Measurements from ENCODE around the gene CPSF3. TPM values are rescaled to one million over a fixed set of nuclear protein-coding genes. Genes with fewer than 3 reads are reported as not detected.
"Not testable (repeated sequence)": the region's sequence is repeated elsewhere in the genome, so short reads cannot be mapped to it uniquely, and the experiment has no call there.

Gene CPSF3
- total RNA-seq, 1 donor from 2014 or later: 199 TPM

DNA sequence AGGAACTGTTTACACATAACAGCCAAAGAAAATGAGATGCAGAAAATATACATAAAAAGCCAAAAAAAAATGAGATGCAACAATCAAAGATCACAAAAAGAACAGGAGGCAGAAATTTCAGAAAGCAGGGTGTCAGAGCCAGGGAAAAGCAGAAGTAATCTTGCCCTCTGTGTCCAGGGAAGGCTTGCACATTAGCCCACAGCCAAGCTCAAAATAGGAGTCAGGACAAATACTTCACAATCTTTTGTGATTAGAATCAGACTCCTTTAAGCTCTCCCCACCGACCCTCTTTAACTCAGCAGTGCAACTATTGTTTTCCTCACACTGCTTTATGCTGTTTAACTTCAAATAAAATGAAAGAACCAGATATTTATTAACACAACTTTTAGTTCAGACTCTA is 85.5 kb downstream of the CPSF3 start:
- peak overlapping the region; percentile 13 for H3K4me3 Mint-ChIP-seq
- TF ChIP-seq, protein P1, sequence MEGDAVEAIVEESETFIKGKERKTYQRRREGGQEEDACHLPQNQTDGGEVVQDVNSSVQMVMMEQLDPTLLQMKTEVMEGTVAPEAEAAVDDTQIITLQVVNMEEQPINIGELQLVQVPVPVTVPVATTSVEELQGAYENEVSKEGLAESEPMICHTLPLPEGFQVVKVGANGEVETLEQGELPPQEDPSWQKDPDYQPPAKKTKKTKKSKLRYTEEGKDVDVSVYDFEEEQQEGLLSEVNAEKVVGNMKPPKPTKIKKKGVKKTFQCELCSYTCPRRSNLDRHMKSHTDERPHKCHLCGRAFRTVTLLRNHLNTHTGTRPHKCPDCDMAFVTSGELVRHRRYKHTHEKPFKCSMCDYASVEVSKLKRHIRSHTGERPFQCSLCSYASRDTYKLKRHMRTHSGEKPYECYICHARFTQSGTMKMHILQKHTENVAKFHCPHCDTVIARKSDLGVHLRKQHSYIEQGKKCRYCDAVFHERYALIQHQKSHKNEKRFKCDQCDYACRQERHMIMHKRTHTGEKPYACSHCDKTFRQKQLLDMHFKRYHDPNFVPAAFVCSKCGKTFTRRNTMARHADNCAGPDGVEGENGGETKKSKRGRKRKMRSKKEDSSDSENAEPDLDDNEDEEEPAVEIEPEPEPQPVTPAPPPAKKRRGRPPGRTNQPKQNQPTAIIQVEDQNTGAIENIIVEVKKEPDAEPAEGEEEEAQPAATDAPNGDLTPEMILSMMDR (IDR thresholded peaks at IDR 0.05): no peak
- TF ChIP-seq EZH2phosphoT487 (IDR thresholded peaks at IDR 0.05) (no peak), EZH2 (IDR thresholded peaks at IDR 0.05) (no peak)
- Histone ChIP-seq H4K20me1 (ENCODE audit: low read depth) (peaks cover 23% of the 10 kb centered on the region), H2AFZ (replicated peaks) (no peak overlapping the region), H3K9me3 (ENCODE audit: low read depth) (no peaks in the 10 kb centered on the region), H3F3A (ENCODE audit: low read depth) (peaks cover 4% of the 10 kb centered on the region), H3K27ac (no peak overlapping the region), H3K36me3 (peaks cover 4% of the 10 kb centered on the region), H3K79me2 (ENCODE audit: low read depth) (no peaks in the 10 kb centered on the region), H3K4me2 (peak overlapping the region; percentile 7), H3K4me1 (peaks cover 9% of the 10 kb centered on the region), H3K4me3 (no peak overlapping the region), H3K9ac (peak overlapping the region; percentile 22), H3K27me3 (no peaks in the 10 kb centered on the region)
- no peaks in the 10 kb centered on the region for H3K27me3 Mint-ChIP-seq (ENCODE audit: insufficient read depth, low read depth)
- peaks cover 19% of the 10 kb centered on the region for H3K4me1 Mint-ChIP-seq
- peak; percentile 19 for DNase-seq (ENCODE audit: low spot score)
- H3K27ac Mint-ChIP-seq: peak overlapping the region; percentile 22
- peaks cover 19% of the 10 kb centered on the region for H3K36me3 Mint-ChIP-seq
- no peaks in the 10 kb centered on the region for H3K9me3 Mint-ChIP-seq

DNA sequence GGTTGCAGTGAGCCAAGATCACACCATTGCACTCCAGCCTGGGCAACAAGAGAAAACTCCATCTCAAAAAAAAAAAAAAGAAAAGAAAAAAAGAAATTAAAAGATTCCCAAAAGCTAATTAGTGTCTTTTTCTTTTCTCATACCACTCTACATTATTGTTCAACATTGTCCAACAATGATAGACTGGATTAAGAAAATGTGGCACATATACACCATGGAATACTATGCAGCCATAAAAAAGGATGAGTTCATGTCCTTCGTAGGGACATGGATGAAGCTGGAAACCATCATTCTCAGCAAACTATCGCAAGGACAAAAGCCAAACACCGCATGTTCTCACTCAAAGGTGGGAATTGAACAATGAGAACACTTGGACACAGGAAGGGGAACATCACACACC is 90.5 kb downstream of the CPSF3 start:
- not testable (repeated sequence) for H3K4me2 ChIP-seq; H3K9me3 Mint-ChIP-seq; H3F3A ChIP-seq (ENCODE audit: low read depth); DNase-seq (ENCODE audit: low spot score); H3K27me3 ChIP-seq; H3K4me1 Mint-ChIP-seq; H3K27me3 Mint-ChIP-seq (ENCODE audit: insufficient read depth, low read depth); H3K4me3 ChIP-seq; H3K79me2 ChIP-seq (ENCODE audit: low read depth); H3K27ac ChIP-seq; H3K9ac ChIP-seq; H3K4me3 Mint-ChIP-seq; H3K27ac Mint-ChIP-seq; H3K4me1 ChIP-seq; H4K20me1 ChIP-seq (ENCODE audit: low read depth); H3K9me3 ChIP-seq (ENCODE audit: low read depth); H3K36me3 ChIP-seq; H2AFZ ChIP-seq (replicated peaks)
- peaks cover 24% of the 10 kb centered on the region for H3K36me3 Mint-ChIP-seq

DNA sequence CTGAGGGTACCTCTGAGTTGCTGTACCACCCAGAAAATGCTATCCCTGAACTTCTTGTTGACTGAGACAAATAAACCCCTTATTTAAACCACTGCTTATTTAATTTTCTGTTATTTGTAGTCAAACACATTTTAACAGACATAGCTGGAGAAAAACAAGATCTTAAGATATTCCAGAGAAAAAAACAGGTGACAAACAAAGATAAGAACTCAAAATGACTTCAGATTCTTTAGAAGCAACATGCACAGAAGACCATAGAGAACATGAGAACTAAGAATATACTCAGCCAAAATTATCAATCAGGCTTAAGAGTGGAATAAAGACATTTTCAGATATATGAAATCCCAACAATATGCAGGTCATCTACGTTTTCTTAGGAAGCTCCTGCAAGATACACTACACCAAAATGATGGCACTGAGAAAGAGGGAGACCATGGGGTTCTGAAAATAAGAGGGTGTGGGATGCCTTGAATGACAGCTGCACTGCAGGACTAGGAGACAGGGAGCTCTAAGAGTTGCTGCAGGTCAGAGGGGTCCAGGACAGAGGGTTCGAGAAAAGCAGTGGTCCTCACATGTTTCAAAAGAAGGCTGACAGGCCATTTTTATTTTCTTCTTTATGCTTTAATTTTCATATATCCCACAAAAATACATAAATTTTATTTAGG is 93.8 kb downstream of the CPSF3 start:
- Histone ChIP-seq H3K79me2 (ENCODE audit: low read depth) (no peaks in the 10 kb centered on the region), H3K27ac (no peak overlapping the region), H3K9ac (no peak overlapping the region), H3K4me2 (no peak overlapping the region), H3K27me3 (no peaks in the 10 kb centered on the region), H3K4me1 (no peaks in the 10 kb centered on the region), H2AFZ (replicated peaks) (no peak overlapping the region), H3K36me3 (peaks cover 10% of the 10 kb centered on the region), H3K9me3 (ENCODE audit: low read depth) (no peaks in the 10 kb centered on the region), H3F3A (ENCODE audit: low read depth) (peaks cover 5% of the 10 kb centered on the region), H4K20me1 (ENCODE audit: low read depth) (no peaks in the 10 kb centered on the region), H3K4me3 (no peak overlapping the region)
- no peak overlapping the region for H3K4me3 Mint-ChIP-seq
- no peak for DNase-seq (ENCODE audit: low spot score)
- TF ChIP-seq, protein P1 (IDR thresholded peaks at IDR 0.05): no peak
- TF ChIP-seq EZH2 (IDR thresholded peaks at IDR 0.05): no peak
- no peak for TF ChIP-seq EZH2phosphoT487 (IDR thresholded peaks at IDR 0.05)
- H3K36me3 Mint-ChIP-seq: peaks cover 40% of the 10 kb centered on the region
- no peaks in the 10 kb centered on the region for H3K9me3 Mint-ChIP-seq
- no peaks in the 10 kb centered on the region for H3K27me3 Mint-ChIP-seq (ENCODE audit: insufficient read depth, low read depth)
- H3K4me1 Mint-ChIP-seq: no peaks in the 10 kb centered on the region
- H3K27ac Mint-ChIP-seq: no peak overlapping the region

DNA sequence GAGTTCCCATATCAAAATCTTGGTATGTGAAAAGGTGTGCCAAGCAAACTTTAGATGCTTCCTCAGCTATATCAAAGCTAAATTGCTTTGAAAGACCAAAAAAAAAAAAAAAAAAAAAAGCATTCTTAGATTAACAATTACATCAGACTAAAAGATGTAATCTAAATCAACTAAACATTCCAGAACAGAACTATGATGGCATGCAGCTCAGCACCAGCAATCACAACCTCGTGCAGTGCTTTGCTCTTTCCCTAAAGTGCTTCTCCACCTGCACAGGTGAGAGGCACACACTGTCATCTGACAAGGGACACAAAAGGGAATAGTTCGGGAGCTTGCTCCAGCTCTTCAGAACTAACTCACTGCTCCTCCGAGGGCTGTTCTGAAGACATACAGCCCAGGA is 94.7 kb downstream of the CPSF3 start:
- Histone ChIP-seq H3F3A (ENCODE audit: low read depth) (peaks cover 6% of the 10 kb centered on the region), H3K27me3 (no peaks in the 10 kb centered on the region), H3K4me1 (no peaks in the 10 kb centered on the region), H2AFZ (replicated peaks) (no peak overlapping the region), H3K27ac (no peak overlapping the region), H4K20me1 (ENCODE audit: low read depth) (no peaks in the 10 kb centered on the region), H3K36me3 (peaks cover 18% of the 10 kb centered on the region), H3K9ac (no peak overlapping the region), H3K4me3 (no peak overlapping the region), H3K79me2 (ENCODE audit: low read depth) (no peaks in the 10 kb centered on the region), H3K9me3 (ENCODE audit: low read depth) (no peaks in the 10 kb centered on the region), H3K4me2 (no peak overlapping the region)
- TF ChIP-seq, protein P1 (IDR thresholded peaks at IDR 0.05): no peak
- TF ChIP-seq EZH2 (IDR thresholded peaks at IDR 0.05) (no peak), EZH2phosphoT487 (IDR thresholded peaks at IDR 0.05) (no peak)
- no peak for DNase-seq (ENCODE audit: low spot score)
- Mint-ChIP-seq H3K27me3 (ENCODE audit: insufficient read depth, low read depth) (no peaks in the 10 kb centered on the region), H3K4me3 (no peak overlapping the region), H3K4me1 (peaks cover 3% of the 10 kb centered on the region), H3K36me3 (peaks cover 39% of the 10 kb centered on the region), H3K27ac (no peak overlapping the region), H3K9me3 (no peaks in the 10 kb centered on the region)
